ENCODE results near the gene OR2G6.
"Not testable (repeated sequence)": the region's sequence is repeated elsewhere in the genome, so short reads cannot be mapped to it uniquely, and the experiment has no call there.

The OR2G6 gene

DNA sequence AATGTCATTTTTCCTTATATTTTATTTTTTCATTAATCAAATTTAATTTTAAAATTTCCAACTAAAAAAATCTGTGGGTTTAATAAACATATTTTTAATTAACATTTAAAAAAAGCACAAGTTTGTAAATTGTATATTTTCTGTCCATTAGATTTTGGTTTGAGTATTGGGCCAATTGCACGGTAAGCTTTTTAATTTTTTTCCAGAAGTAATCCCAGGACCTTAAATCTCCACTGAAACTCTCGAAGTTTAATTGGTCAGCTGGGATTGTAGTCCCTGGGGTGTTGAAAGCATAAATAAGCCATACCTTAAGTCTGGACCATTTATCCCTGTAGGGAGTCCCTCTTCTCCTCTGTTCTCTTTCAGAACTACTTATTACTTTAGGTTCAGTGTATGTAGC lies at the start of gene OR2G6:
OR2G6 (plus strand) TSS at position 301 of the 400 bp plus-strand sequence. CDS start 13,574 bp downstream, outside the sequence.
- not testable (repeated sequence) for DNase-seq (ENCODE audit: low spot score)

DNA sequence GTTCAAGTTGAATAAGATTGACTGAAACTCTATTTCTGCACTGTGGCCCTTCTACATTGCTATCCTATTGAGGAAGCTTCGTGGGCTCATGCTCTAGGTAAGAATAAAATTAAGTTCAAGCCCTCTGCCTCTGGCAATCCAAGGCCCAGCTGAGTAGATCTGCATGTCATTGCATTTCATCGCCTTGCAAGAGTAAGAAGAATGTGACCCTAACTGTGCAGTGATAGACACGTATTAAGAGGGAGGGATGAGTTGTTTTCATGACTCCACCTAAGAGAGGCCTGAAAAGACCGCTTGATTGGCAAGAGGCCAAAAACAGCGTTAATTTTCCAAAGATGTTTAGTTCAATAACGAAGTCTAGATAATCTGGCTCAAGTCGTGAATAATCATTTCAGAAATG lies 48.8 kb upstream of the OR2G6 start:
- not testable (repeated sequence) for DNase-seq (ENCODE audit: low spot score)

DNA sequence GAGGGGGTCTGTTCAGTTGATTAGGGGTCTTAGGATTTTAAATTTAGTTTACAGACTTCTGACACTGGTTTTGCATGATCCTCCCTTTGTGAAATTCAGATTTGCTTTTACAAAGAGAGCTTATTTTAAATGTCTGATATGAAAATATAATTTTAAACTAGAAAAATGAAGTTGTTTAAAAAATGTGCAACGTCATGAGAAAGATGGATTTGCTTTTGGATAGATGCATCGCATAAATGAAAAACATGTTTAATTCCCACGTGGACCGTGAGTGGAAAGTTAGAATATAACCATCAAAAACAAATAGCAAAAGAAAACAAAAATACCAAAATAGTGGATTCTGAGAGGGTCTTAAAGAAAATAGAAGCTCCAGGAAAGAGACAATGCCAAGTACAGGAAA lies 36.7 kb upstream of the OR2G6 start:
- no peak for DNase-seq (ENCODE audit: low spot score)

DNA sequence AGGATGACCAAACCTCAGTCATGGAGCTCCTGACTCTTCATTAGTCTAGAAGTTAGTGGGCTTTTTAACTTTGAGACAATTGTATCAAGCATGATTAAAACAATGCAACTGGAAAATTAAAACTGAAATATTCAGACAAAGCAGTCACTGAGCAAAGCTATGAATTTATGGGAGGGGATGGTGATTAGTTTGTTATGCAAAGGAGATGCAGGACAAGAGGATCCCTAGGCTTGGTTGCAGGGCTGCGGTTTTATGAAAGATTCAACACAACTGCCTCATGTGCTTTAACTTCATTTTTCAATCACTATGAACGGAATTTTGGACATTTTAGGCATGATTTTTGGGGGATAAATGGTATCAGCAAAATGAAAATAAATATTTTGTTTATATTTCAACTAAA lies 35.8 kb upstream of the OR2G6 start:
- DNase-seq (ENCODE audit: low spot score), result not testable (repeated sequence)

DNA sequence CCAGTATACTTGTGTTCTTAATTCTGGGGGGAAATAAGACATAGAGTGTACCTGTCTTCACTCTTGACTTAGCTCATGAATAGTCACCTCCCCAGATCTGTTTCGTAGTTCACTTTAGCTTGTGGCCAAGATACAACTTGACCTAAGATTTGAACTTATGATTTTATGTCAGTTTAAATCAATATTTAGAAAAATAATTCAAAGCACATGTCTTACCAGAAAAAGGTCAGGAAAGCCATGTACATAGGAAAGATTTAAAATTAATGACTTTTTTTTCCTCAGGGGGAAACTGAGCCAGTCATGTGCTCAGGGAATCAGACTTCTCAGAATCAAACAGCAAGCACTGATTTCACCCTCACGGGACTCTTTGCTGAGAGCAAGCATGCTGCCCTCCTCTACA lies 34.8 kb upstream of the OR2G6 start, which contains the start of gene OR2T3:
OR2T3 (plus strand) TSS at position 301 of the 400 bp plus-strand sequence; CDS start at position 301, 0 bp downstream.
- DNase-seq (ENCODE audit: low spot score), result not testable (repeated sequence)

DNA sequence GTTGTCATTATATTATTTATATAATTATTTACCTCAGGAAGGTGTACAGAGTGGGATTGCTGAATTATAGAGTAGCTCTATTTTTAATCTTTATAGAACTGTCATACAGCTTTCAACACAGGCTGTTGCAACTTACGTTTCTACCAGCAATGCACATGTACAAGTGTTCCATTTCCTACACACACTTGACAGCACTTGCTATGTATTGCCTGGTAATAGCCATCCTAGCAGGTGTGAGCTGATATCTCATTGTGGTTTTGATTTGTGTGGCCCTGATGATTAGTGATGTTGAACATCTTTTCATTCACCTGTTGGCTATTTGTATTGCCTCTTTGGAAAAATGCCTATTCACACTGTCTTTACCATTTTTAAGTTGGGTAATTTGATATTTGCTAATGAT lies 32.2 kb upstream of the OR2G6 start:
- not testable (repeated sequence) for DNase-seq (ENCODE audit: low spot score)

DNA sequence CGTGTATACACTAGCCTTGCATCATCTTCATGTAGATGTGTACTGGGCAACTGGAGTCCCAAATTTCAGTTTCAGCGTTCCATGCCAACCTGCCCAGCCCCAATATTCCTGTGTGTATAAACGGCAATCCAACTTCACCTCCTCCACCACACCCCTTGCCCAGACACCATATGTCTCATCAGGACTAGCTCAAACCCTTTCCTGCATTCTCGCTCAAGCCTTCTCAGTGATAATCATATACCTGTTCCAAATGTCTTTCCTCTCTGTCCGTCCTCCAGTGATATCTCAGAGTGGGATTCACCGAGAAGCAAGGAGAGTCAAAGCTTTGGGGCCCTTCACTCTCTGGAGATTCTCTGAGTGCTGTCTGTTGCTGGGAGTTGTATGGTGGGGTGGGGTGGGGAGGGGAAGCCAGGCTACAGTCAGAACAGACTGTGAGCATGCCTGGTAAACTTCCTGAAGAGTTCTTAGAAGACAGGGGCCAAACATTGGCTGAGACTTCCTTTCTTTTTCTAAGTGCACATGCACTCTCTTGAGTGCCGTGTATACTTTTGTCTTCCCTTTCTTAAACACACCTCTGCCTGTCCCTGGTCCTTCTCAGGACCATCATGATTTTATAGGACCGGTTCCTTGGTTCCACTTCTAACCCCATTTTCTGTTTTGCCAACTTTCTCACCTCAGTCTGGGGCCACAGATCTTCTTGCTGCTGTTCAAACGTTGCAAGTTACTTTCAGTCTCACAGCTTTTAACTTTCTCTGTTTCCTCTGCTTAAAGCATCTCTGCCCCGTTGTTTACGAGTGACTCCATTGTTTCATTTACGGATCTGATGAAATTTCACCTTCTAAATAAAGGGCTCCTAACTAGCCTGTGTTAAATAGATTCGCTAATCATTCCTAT lies 25.9 kb upstream of the OR2G6 start:
- DNase-seq (ENCODE audit: low spot score), result not testable (repeated sequence)

DNA sequence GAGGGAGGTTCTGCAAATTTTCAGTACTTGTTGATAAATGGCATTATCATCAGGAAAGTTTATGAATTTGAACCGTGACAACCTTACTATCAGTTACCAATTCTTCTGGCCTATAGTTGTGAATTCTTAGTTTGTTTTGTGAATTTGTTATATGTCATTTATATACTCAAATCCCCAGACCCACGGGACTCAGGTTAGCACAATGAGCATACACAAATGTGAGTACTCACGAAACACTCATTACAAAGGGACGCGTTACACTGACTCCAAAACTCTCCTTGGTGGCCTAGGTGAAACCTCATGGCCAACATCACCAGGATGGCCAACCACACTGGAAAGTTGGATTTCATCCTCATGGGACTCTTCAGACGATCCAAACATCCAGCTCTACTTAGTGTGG lies 19.6 kb upstream of the OR2G6 start, which contains the start of gene OR2T5:
OR2T5 (plus strand) TSS at position 301 of the 400 bp plus-strand sequence; CDS start at position 301, 0 bp downstream.
- not testable (repeated sequence) for DNase-seq (ENCODE audit: low spot score)

DNA sequence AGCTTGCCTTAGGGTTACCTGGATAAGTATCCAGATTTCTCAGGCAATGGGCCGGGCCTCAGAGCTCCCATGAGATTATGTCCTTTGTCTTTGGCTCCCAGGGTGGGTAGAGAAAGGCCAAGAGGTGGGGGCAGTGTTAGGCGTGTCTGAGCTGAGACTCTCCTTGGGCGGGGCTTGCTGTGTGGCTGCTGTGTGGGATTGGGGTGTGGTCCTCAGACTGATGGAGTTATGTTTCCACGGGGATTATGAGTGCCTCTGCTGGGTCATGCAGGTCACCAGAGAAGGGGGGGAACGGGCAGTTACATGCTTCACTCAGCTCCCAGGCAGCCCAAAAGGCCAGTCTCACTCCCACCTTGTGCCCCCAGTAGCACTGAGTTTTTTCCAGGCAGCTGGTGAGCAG lies 11.2 kb upstream of the OR2G6 start:
- not testable (repeated sequence) for DNase-seq (ENCODE audit: low spot score)

DNA sequence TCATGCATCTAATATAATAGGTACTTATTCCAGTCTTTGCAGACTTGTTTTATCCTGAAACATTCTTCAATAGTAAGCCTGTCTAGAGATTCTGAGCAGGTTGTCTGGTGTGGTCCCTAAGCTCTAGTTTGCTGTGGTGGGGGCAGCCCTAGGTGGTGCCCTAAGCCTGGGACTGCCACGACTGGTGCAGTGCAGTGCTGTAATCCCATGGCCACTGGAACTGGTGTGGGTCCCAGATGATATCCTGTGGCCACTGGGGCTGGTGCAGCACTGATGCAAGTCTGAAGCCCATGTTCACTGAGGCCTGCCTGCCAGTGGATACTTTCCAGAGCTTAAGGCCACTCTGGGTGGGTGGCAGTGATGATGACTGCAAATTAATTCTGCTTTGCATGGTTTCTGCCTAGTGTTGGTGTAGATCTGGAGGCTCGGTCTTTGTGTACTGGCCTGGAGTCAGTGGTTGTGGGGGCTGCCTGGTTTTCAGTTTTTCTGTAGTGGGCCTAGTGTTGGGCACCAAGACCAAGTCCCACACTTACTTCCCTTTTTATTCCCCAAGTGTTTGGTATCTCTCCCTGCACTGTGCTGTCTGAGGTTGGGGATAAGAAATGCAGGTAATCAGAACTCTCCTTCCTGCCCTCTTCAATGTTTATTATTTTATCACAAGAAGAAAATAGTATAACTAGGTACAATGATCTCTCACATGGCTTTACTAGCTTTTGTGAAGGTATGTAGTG lies 7.4 kb upstream of the OR2G6 start:
- DNase-seq (ENCODE audit: low spot score), result not testable (repeated sequence)

DNA sequence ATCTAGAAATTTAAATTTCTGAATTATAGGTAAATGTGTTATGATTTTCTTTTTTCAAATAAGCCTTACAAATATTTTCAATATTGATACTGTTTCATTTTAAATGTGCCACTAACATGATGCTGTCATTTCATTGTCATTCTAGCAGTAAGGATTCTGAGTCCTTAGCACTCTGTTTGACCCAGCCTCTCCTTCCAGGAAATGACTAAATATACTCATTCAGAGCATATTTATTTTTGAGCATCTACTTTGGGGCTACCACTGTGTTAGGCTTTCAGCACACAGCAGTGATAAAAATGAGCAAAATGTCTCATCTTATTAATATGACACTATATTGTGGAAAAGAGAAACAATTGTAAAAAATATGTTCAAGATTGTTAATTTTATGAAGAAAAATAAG lies 2.3 kb downstream of the OR2G6 start:
- DNase-seq (ENCODE audit: low spot score), result not testable (repeated sequence)

DNA sequence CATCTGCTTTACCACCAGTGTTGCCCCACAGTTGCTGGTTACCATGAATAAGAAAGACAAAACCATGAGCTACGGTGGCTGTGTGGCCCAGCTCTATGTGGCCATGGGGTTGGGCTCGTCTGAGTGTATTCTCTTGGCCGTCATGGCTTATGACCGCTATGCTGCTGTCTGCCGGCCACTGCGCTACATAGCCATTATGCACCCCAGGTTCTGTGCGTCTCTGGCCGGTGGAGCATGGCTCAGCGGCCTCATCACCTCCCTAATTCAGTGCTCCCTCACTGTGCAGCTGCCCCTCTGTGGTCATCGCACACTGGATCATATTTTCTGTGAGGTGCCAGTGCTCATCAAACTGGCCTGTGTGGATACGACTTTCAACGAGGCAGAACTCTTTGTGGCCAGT lies 14.0 kb downstream of the OR2G6 start:
- DNase-seq (ENCODE audit: low spot score), result no peak

DNA sequence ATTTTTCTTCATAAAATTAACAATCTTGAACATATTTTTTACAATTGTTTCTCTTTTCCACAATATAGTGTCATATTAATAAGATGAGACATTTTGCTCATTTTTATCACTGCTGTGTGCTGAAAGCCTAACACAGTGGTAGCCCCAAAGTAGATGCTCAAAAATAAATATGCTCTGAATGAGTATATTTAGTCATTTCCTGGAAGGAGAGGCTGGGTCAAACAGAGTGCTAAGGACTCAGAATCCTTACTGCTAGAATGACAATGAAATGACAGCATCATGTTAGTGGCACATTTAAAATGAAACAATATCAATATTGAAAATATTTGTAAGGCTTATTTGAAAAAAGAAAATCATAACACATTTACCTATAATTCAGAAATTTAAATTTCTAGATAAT lies 29.6 kb downstream of the OR2G6 start:
- DNase-seq (ENCODE audit: low spot score), result not testable (repeated sequence)

DNA sequence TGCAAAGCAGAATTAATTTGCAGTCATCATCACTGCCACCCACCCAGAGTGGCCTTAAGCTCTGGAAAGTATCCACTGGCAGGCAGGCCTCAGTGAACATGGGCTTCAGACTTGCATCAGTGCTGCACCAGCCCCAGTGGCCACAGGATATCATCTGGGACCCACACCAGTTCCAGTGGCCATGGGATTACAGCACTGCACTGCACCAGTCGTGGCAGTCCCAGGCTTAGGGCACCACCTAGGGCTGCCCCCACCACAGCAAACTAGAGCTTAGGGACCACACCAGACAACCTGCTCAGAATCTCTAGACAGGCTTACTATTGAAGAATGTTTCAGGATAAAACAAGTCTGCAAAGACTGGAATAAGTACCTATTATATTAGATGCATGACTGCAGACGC lies 39.5 kb downstream of the OR2G6 start:
- not testable (repeated sequence) for DNase-seq (ENCODE audit: low spot score)

DNA sequence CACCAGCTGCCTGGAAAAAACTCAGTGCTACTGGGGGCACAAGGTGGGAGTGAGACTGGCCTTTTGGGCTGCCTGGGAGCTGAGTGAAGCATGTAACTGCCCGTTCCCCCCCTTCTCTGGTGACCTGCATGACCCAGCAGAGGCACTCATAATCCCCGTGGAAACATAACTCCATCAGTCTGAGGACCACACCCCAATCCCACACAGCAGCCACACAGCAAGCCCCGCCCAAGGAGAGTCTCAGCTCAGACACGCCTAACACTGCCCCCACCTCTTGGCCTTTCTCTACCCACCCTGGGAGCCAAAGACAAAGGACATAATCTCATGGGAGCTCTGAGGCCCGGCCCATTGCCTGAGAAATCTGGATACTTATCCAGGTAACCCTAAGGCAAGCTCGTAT lies 43.2 kb downstream of the OR2G6 start:
- DNase-seq (ENCODE audit: low spot score), result not testable (repeated sequence)

DNA sequence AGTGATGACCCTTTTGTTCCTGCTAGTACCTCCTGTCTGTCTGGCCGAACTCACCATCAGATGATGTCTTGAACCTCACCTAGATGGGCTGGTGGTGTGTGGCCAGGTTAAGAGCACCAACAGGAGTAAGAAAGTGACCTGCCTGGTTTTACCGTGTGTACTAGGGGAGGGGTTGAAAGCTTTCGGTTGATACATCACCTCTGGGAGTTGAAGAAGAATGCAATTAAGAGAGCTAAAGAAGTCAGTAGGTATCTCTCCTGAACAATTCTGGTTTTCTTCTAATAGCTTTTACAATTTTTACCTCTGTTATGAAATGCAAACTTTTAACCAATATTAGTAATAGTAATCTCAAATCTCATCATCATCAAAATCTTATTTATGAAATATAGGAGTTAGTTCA lies 54.8 kb downstream of the OR2G6 start, which contains the start of gene OR2T29:
OR2T29 (minus strand) TSS at position 101 of the 400 bp plus-strand sequence. CDS start 3,281 bp downstream, outside the sequence.
- DNase-seq (ENCODE audit: low spot score), result not testable (repeated sequence)

DNA sequence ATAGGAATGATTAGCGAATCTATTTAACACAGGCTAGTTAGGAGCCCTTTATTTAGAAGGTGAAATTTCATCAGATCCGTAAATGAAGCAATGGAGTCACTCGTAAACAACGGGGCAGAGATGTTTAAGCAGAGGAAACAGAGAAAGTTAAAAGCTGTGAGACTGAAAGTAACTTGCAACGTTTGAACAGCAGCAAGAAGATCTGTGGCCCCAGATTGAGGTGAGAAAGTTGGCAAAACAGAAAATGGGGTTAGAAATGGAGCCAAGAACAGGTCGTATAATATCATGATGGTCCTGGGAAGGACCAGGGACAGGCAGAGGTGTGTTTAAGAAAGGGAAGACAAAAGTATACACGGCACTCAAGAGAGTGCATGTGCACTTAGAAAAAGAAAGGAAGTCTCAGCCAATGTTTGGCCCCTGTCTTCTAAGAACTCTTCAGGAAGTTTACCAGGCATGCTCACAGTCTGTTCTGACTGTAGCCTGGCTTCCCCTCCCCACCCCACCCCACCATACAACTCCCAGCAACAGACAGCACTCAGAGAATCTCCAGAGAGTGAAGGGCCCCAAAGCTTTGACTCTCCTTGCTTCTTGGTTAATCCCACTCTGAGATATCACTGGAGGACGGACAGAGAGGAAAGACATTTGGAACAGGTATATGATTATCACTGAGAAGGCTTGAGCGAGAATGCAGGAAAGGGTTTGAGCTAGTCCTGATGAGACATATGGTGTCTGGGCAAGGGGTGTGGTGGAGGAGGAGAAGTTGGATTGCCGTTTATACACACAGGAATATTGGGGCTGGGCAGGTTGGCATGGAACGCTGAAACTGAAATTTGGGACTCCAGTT lies 57.9 kb downstream of the OR2G6 start:
- not testable (repeated sequence) for DNase-seq (ENCODE audit: low spot score)

DNA sequence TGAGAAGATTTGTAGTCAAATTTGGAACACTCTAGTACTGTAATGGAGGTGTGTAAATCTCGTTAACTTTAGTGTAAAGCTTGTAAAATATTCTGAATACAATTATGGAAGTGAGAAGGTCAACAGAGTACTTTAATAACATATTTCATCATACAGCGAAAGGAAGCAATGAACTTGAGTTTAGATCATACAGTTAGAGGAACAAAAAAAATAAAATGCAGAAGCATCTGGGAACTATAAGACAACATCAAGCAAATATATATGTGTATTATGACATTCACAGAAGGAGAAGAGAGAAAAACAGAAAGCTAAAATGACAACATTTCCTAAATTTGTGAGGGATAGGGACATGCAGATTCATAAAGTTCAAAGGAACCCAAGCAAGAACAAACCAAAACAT lies 61.2 kb downstream of the OR2G6 start:
- DNase-seq (ENCODE audit: low spot score), result not testable (repeated sequence)

DNA sequence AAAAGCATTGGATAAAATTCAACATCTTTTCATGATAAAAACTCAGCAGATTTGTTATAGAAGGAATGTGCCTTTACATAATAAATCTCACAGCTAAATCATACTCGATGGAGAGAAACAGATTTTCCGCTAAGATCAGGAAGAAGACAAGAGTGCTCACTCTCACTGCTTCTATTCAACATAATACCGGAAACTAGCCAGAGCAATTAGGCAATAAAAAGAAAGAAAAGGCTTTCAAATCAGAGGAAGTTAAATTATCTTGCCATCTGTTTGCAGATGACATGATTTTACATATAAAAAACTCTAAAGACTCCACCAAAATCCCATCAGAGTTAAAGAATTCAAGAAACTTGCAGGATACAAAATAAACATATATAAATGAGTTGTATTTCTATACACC lies 62.9 kb downstream of the OR2G6 start:
- DNase-seq (ENCODE audit: low spot score), result not testable (repeated sequence)

DNA sequence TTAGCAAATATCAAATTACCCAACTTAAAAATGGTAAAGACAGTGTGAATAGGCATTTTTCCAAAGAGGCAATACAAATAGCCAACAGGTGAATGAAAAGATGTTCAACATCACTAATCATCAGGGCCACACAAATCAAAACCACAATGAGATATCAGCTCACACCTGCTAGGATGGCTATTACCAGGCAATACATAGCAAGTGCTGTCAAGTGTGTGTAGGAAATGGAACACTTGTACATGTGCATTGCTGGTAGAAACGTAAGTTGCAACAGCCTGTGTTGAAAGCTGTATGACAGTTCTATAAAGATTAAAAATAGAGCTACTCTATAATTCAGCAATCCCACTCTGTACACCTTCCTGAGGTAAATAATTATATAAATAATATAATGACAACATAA lies 64.2 kb downstream of the OR2G6 start:
- not testable (repeated sequence) for DNase-seq (ENCODE audit: low spot score)

DNA sequence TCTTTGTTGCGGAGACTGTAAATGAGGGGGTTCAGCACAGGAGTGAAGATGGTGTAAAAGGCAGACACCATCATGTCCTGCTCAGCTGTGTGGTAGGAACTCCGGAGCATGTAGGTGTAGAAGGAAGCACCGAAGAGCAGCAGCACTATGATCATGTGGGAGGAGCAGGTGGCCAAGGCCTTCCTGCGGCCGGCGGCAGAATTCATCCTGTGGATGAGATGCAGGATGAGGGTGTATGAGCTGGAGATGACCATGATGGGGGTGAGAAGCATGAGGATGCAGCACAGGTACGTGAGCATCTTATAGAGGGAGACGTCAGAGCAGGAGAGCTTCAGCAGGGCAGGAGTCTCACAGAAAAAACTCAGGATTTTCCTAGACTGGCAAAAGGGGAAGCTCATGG lies 66.0 kb downstream of the OR2G6 start:
- DNase-seq (ENCODE audit: low spot score), result not testable (repeated sequence)

DNA sequence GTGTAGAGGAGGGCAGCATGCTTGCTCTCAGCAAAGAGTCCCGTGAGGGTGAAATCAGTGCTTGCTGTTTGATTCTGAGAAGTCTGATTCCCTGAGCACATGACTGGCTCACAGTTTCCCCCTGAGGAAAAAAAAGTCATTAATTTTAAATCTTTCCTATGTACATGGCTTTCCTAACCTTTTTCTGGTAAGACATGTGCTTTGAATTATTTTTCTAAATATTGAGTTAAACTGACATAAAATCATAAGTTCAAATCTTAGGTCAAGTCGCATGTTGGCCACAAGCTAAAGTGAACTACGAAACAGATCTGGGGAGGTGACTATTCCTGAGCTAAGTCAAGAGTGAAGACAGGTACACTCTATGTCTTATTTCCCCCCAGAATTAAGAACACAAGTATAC lies 66.8 kb downstream of the OR2G6 start, which contains the start of gene OR2T34:
OR2T34 (minus strand) TSS at position 101 of the 400 bp plus-strand sequence; CDS start at position 101, 0 bp downstream.
- not testable (repeated sequence) for DNase-seq (ENCODE audit: low spot score)
